ENCODE measurements around the gene ACACB. TPM values are rescaled to one million over a fixed set of nuclear protein-coding genes. Genes with fewer than 3 reads are reported as not detected.

Gene ACACB
- total and polyA plus RNA-seq, 7 experiments from 2014 or later: 3.8 to 58.3 (median 30.9) TPM

DNA sequence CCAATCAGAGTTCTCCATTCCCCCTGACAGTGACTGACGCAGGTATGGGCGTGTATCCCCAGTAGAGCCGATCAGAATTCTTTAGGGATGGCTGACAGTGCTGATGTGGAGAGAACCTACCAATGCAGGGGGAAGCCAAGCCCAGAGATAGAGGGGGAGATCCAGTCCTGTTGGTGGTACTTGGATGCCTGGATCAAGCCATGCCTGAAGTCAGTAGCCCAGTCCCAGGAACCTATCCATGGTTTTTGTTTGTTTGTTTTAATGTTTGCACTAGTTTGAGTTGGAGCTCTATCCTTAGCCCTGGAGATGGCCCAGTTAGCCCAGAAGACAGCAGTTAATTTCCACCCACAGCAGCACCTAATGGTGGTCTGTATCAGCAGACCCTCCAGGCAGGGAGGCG, 152.5 kb downstream of the ACACB start:
- DNase-seq (no peak), ATAC-seq (no peak)
- H3K27me3 Mint-ChIP-seq: peaks cover 0 to 9% (median 7%) of the 10 kb centered on the region in 5 donors
- H3K9me3 Mint-ChIP-seq: peaks cover 0 to 10% (median 0%) of the 10 kb centered on the region in 11 donors
- peaks cover 0 to 36% (median 0%) of the 10 kb centered on the region in 3 experiments for H3K36me3 ChIP-seq (ENCODE audit: control insufficient read depth in 2 of 3, insufficient read depth in 3 of 3, low read length in 3 of 3)
- no peak overlapping the region for H3K27ac ChIP-seq (ENCODE audit: low read depth, low read length)
- H3K4me3 ChIP-seq (ENCODE audit: low read length): no peak overlapping the region
- CTCF ChIA-PET: no interaction called here
- H3K4me3 Mint-ChIP-seq: no peak overlapping the region
- H3K27me3 ChIP-seq (ENCODE audit: control insufficient read depth in 2 of 2, insufficient read depth in 2 of 2, low read length in 2 of 2): no peaks in the 10 kb centered on the region
- no peaks in the 10 kb centered on the region for H3K4me1 ChIP-seq (ENCODE audit: control insufficient read depth in 2 of 2, insufficient read depth in 2 of 2, low read length in 2 of 2)
- intact Hi-C loops (cut with micrococcal nuclease): no loop called here
- no peak overlapping the region for H3K27ac Mint-ChIP-seq
- POLR2A ChIA-PET: no interaction called here
- H3K4me1 Mint-ChIP-seq: no peaks in the 10 kb centered on the region
- peaks cover 0 to 29% (median 10%) of the 10 kb centered on the region in 5 donors for H3K36me3 Mint-ChIP-seq
- no peaks in the 10 kb centered on the region for H3K9me3 ChIP-seq (ENCODE audit: control insufficient read depth in 2 of 3, low read length in 3 of 3)

DNA sequence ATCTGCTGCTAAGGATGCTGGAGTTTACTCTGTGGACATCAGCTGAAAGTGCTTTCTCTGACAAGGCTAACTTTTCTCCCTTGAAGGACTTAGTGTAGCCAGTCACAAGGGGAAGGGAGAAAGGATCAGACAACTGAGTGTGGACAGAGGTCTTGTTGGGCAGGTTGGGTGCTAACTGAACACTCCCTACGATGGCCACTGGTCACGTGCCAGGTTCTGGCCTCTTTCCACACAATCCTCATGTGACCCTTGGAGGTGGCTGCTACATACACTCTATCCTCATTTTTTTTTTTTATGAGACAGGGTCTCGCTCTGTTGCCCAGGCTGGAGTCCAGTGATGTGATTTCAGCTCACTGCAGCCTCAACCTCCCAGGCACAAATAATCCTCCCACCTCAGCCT, 153.0 kb downstream of the ACACB start:
- ChIA-PET POLR2A (no interaction called here), CTCF (no interaction called here)
- Histone ChIP-seq H3K36me3 (ENCODE audit: control insufficient read depth in 2 of 3, insufficient read depth in 3 of 3, low read length in 3 of 3) (peaks cover 0 to 30% (median 0%) of the 10 kb centered on the region in 3 experiments), H3K4me1 (ENCODE audit: control insufficient read depth in 2 of 2, insufficient read depth in 2 of 2, low read length in 2 of 2) (no peaks in the 10 kb centered on the region), H3K4me3 (ENCODE audit: low read length) (no peak overlapping the region), H3K27ac (ENCODE audit: low read depth, low read length) (no peak overlapping the region), H3K27me3 (ENCODE audit: control insufficient read depth in 2 of 2, insufficient read depth in 2 of 2, low read length in 2 of 2) (no peaks in the 10 kb centered on the region), H3K9me3 (ENCODE audit: control insufficient read depth in 2 of 3, low read length in 3 of 3) (no peaks in the 10 kb centered on the region)
- Mint-ChIP-seq H3K4me1 (no peaks in the 10 kb centered on the region), H3K4me3 (no peak overlapping the region), H3K9me3 (peaks cover 0 to 10% (median 0%) of the 10 kb centered on the region in 11 donors), H3K36me3 (peaks cover 0 to 25% (median 9%) of the 10 kb centered on the region in 5 donors), H3K27ac (no peak overlapping the region), H3K27me3 (peaks cover 0 to 9% (median 8%) of the 10 kb centered on the region in 5 donors)
- no peak for DNase-seq
- intact Hi-C loops (cut with micrococcal nuclease): no loop called here
- ATAC-seq: no peak

DNA sequence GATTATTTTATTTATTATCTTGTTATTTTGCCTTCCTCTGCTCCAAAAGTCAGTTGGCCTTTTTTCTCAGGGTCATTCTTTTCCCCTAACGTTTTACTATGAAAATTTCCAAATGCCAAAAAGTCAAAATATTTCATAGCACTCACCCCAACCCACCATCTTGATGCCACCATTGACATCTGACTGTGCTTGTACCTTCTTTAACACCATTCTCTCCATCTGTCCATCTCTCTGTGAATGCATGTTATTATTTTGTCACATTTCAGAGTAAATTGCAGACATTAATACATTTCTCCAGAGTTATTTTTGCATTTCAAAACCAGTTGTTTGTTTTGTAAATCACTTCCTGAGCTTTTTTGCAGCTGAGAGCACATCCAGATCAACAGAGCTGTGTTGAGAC, 154.1 kb downstream of the ACACB start:
- no peaks in the 10 kb centered on the region for H3K4me1 Mint-ChIP-seq
- CTCF ChIA-PET: no interaction called here
- no peaks in the 10 kb centered on the region for H3K27me3 ChIP-seq (ENCODE audit: control insufficient read depth in 2 of 2, insufficient read depth in 2 of 2, low read length in 2 of 2)
- no peak overlapping the region for H3K27ac ChIP-seq (ENCODE audit: low read depth, low read length)
- POLR2A ChIA-PET: no interaction called here
- ATAC-seq (no peak), DNase-seq (no peak)
- intact Hi-C loops (cut with micrococcal nuclease): no loop called here
- peaks cover 3 to 15% (median 8%) of the 10 kb centered on the region in 5 donors for H3K27me3 Mint-ChIP-seq
- H3K36me3 Mint-ChIP-seq: peaks cover 0 to 18% (median 9%) of the 10 kb centered on the region in 5 donors
- peaks cover 0 to 10% (median 0%) of the 10 kb centered on the region in 11 donors for H3K9me3 Mint-ChIP-seq
- H3K36me3 ChIP-seq (ENCODE audit: control insufficient read depth in 2 of 3, insufficient read depth in 3 of 3, low read length in 3 of 3): peaks cover 0 to 20% (median 0%) of the 10 kb centered on the region in 3 experiments
- H3K4me1 ChIP-seq (ENCODE audit: control insufficient read depth in 2 of 2, insufficient read depth in 2 of 2, low read length in 2 of 2): no peaks in the 10 kb centered on the region
- no peak overlapping the region for H3K4me3 Mint-ChIP-seq
- no peak overlapping the region for H3K4me3 ChIP-seq (ENCODE audit: low read length)
- H3K27ac Mint-ChIP-seq: no peak overlapping the region
- no peaks in the 10 kb centered on the region for H3K9me3 ChIP-seq (ENCODE audit: control insufficient read depth in 2 of 3, low read length in 3 of 3)

DNA sequence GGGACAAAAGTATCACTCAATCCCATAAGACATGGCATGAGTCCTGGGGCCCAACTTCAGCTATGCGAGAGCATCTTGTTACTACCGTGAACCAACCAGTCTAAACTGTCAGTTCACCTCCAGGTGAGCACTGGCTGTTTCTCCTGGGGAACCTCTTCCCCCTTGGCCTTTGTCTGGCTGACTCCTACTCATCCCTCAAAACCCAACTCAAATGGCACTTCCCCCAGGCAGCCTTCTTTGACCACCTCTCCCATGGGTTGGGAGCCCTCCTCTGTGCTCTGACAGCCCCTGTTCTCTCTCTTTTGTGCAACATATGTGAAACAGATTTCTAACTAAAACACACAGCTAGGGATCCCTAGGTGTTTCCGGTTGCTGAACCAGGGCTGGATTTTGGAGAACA, 155.0 kb downstream of the ACACB start:
- DNase-seq (no peak), ATAC-seq (no peak)
- Histone ChIP-seq H3K27ac (ENCODE audit: low read depth, low read length) (no peak overlapping the region), H3K36me3 (ENCODE audit: control insufficient read depth in 2 of 3, insufficient read depth in 3 of 3, low read length in 3 of 3) (peaks cover 0 to 11% (median 0%) of the 10 kb centered on the region in 3 experiments), H3K27me3 (ENCODE audit: control insufficient read depth in 2 of 2, insufficient read depth in 2 of 2, low read length in 2 of 2) (no peaks in the 10 kb centered on the region), H3K4me3 (ENCODE audit: low read length) (no peak overlapping the region), H3K4me1 (ENCODE audit: control insufficient read depth in 2 of 2, insufficient read depth in 2 of 2, low read length in 2 of 2) (no peaks in the 10 kb centered on the region), H3K9me3 (ENCODE audit: control insufficient read depth in 2 of 3, low read length in 3 of 3) (no peaks in the 10 kb centered on the region)
- intact Hi-C loops (cut with micrococcal nuclease): no loop called here
- peaks cover 3 to 15% (median 8%) of the 10 kb centered on the region in 5 donors for H3K27me3 Mint-ChIP-seq
- H3K4me3 Mint-ChIP-seq: no peak overlapping the region
- ChIA-PET CTCF (no interaction called here), POLR2A (no interaction called here)
- peaks cover 0 to 18% (median 9%) of the 10 kb centered on the region in 5 donors for H3K36me3 Mint-ChIP-seq
- peaks cover 0 to 10% (median 0%) of the 10 kb centered on the region in 11 donors for H3K9me3 Mint-ChIP-seq
- H3K4me1 Mint-ChIP-seq: no peaks in the 10 kb centered on the region
- H3K27ac Mint-ChIP-seq: no peak overlapping the region

DNA sequence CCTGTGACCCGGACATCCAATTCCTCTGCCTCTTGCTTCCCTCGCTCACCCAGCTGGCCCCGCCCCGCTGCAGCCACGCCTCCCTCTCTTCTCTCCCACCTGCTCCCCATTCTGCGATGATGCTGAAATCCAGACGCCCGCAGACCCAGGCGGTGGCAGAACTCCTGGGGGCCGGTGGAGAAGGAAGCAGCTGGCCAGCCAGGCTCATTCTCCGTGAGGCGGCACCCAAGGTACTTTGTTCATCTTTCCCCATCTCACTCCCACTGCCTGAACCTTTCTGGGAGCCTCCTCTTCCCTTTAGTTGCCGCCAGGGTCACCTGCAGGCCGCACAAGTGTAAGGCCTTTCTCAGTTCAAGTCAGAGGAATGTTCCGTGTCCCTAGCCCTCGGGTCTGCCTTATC, 157.0 kb downstream of the ACACB start:
- H3K27ac Mint-ChIP-seq: no peak overlapping the region
- Histone ChIP-seq H3K27ac (ENCODE audit: low read depth, low read length) (no peak overlapping the region), H3K4me3 (ENCODE audit: low read length) (no peak overlapping the region), H3K9me3 (ENCODE audit: control insufficient read depth in 2 of 3, low read length in 3 of 3) (no peaks in the 10 kb centered on the region), H3K36me3 (ENCODE audit: control insufficient read depth in 2 of 3, insufficient read depth in 3 of 3, low read length in 3 of 3) (no peaks in the 10 kb centered on the region), H3K27me3 (ENCODE audit: control insufficient read depth in 2 of 2, insufficient read depth in 2 of 2, low read length in 2 of 2) (no peaks in the 10 kb centered on the region), H3K4me1 (ENCODE audit: control insufficient read depth in 2 of 2, insufficient read depth in 2 of 2, low read length in 2 of 2) (no peaks in the 10 kb centered on the region)
- no peak overlapping the region for H3K4me3 Mint-ChIP-seq
- peaks cover 3 to 15% (median 8%) of the 10 kb centered on the region in 5 donors for H3K27me3 Mint-ChIP-seq
- intact Hi-C loops (cut with micrococcal nuclease): no loop called here
- H3K36me3 Mint-ChIP-seq: peaks cover 0 to 11% (median 4%) of the 10 kb centered on the region in 5 donors
- H3K4me1 Mint-ChIP-seq: peaks cover 0 to 5% (median 0%) of the 10 kb centered on the region in 7 donors
- H3K9me3 Mint-ChIP-seq: peaks cover 0 to 10% (median 0%) of the 10 kb centered on the region in 11 donors
- no peak for DNase-seq
- no peak for ATAC-seq
- ChIA-PET CTCF (interaction anchor here (0.7 kb wide), 1 partner anchor 41 kb away, joined by 3 read pairs; no protein-coding TSS in a partner anchor), POLR2A (no interaction called here)

DNA sequence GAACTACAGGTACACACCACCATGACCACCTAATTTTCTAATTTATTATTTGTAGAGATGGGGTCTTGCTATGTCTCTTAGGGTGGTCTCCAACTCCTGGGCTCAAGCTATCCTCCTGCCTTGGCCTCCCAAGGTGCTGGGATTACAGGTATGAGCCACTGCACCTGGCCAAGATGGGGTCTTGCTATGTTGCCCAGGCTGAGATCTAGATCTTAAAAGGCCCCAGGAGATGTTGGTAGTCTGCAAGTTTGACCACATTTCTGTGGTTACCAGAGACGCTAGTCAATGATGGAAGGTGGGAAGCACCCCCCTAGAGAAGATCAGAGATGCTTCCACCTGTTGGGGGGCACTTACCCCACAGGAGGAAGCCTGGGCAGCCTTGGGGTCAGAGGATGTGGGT, 158.0 kb downstream of the ACACB start:
- no peaks in the 10 kb centered on the region for H3K36me3 ChIP-seq (ENCODE audit: control insufficient read depth in 2 of 3, insufficient read depth in 3 of 3, low read length in 3 of 3)
- intact Hi-C loops (cut with micrococcal nuclease): no loop called here
- no peaks in the 10 kb centered on the region for H3K9me3 ChIP-seq (ENCODE audit: control insufficient read depth in 2 of 3, low read length in 3 of 3)
- H3K4me3 Mint-ChIP-seq: no peak overlapping the region
- no peak for ATAC-seq
- peaks cover 0 to 10% (median 0%) of the 10 kb centered on the region in 11 donors for H3K9me3 Mint-ChIP-seq
- ChIA-PET POLR2A (no interaction called here), CTCF (no interaction called here)
- H3K27ac Mint-ChIP-seq: no peak overlapping the region
- peaks cover 0 to 5% (median 0%) of the 10 kb centered on the region in 7 donors for H3K4me1 Mint-ChIP-seq
- H3K4me1 ChIP-seq (ENCODE audit: control insufficient read depth in 2 of 2, insufficient read depth in 2 of 2, low read length in 2 of 2): no peaks in the 10 kb centered on the region
- H3K27me3 ChIP-seq (ENCODE audit: control insufficient read depth in 2 of 2, insufficient read depth in 2 of 2, low read length in 2 of 2): no peaks in the 10 kb centered on the region
- H3K36me3 Mint-ChIP-seq: peaks cover 0 to 10% (median 4%) of the 10 kb centered on the region in 5 donors
- H3K4me3 ChIP-seq (ENCODE audit: low read length): no peak overlapping the region
- no peak overlapping the region for H3K27ac ChIP-seq (ENCODE audit: low read depth, low read length)
- peaks cover 3 to 15% (median 8%) of the 10 kb centered on the region in 5 donors for H3K27me3 Mint-ChIP-seq
- no peak for DNase-seq

DNA sequence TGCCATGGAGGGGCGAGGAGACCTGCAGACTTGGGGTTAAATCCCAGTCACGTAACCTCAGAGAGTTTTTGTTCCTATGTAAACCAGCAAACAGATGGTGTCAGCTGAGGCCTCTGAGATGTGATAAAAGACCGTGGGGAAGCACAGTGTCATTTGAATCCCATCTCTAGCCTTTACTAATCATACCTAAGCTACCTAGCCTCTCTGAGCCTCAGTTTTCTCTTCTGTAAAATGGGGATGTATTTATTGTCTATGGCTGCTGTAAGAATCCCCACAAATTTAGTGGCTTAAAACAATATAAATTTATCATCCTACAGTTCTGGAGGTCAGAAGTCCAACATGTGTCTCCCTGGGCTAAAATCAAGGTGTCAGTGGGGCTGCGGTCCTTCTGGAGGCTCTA, 158.8 kb downstream of the ACACB start:
- ATAC-seq (no peak), DNase-seq (no peak)
- POLR2A ChIA-PET: no interaction called here
- Mint-ChIP-seq H3K4me3 (no peak overlapping the region), H3K9me3 (peaks cover 0 to 10% (median 0%) of the 10 kb centered on the region in 11 donors), H3K36me3 (peaks cover 0 to 10% (median 4%) of the 10 kb centered on the region in 5 donors), H3K4me1 (peaks cover 0 to 5% (median 0%) of the 10 kb centered on the region in 7 donors), H3K27ac (no peak overlapping the region), H3K27me3 (peaks cover 3 to 15% (median 8%) of the 10 kb centered on the region in 5 donors)
- intact Hi-C loops (cut with micrococcal nuclease): no loop called here
- no peak overlapping the region for H3K4me3 ChIP-seq (ENCODE audit: low read length)
- H3K27ac ChIP-seq (ENCODE audit: low read depth, low read length): no peak overlapping the region
- CTCF ChIA-PET: no interaction called here
- no peaks in the 10 kb centered on the region for H3K27me3 ChIP-seq (ENCODE audit: control insufficient read depth in 2 of 2, insufficient read depth in 2 of 2, low read length in 2 of 2)
- H3K9me3 ChIP-seq (ENCODE audit: control insufficient read depth in 2 of 3, low read length in 3 of 3): no peaks in the 10 kb centered on the region
- H3K36me3 ChIP-seq (ENCODE audit: control insufficient read depth in 2 of 3, insufficient read depth in 3 of 3, low read length in 3 of 3): no peaks in the 10 kb centered on the region
- H3K4me1 ChIP-seq (ENCODE audit: control insufficient read depth in 2 of 2, insufficient read depth in 2 of 2, low read length in 2 of 2): no peaks in the 10 kb centered on the region
